H9 (cell line): ENCODE measurements around the gene LRRC55. TPM values are rescaled to one million over a fixed set of nuclear protein-coding genes. Genes with fewer than 3 reads are reported as not detected.

Source experiments
- DNase-seq: peaks from one replicate; pipeline ENCODE4 v3.0.0-alpha.2; 2017
- H2AFZ ChIP-seq: one replicate; pipeline ENCODE4 v1.6.1; 2013; ENCODE audit warnings: mild to moderate bottlenecking, low read length, control low read depth, moderate library complexity
- H2AK5ac ChIP-seq: 2 replicates; pipeline ENCODE4 v1.6.1; 2013; ENCODE audit warnings: low read length, control low read depth, mixed read lengths; ENCODE audit not compliant: insufficient read length
- H2BK120ac ChIP-seq: one replicate; pipeline ENCODE4 v1.6.1; 2013; ENCODE audit warnings: low read depth, mild to moderate bottlenecking, low read length, control low read depth, inconsistent platforms; ENCODE audit not compliant: poor library complexity, severe bottlenecking
- H2BK12ac ChIP-seq: 2 replicates; pipeline ENCODE4 v1.6.1; 2013; ENCODE audit warnings: low read length, control low read depth, mixed read lengths, low read depth; ENCODE audit not compliant: insufficient read length
- H2BK15ac ChIP-seq: 2 replicates; pipeline ENCODE4 v1.6.1; 2013; ENCODE audit warnings: low read depth, low read length, control low read depth
- H2BK20ac ChIP-seq: one replicate; pipeline ENCODE4 v1.6.1; 2013; ENCODE audit warnings: low read depth, mild to moderate bottlenecking, low read length, control low read depth, inconsistent platforms; ENCODE audit not compliant: poor library complexity, severe bottlenecking
- H2BK5ac ChIP-seq: 2 replicates; pipeline ENCODE4 v1.6.1; 2013; ENCODE audit warnings: low read length, control low read depth, mixed read lengths; ENCODE audit not compliant: insufficient read length
- H3K14ac ChIP-seq: 2 replicates; pipeline ENCODE4 v1.6.1; 2013; ENCODE audit warnings: low read length, control low read depth; ENCODE audit not compliant: insufficient read depth
- H3K18ac ChIP-seq: 2 replicates; pipeline ENCODE4 v1.6.1; 2013; ENCODE audit warnings: low read depth, mild to moderate bottlenecking, mixed read lengths, low read length, control low read depth; ENCODE audit not compliant: insufficient read length
- H3K23ac ChIP-seq: 2 replicates; pipeline ENCODE4 v1.6.1; 2013; ENCODE audit warnings: low read length, control low read depth, mixed read lengths, low read depth; ENCODE audit not compliant: insufficient read length
- H3K23me2 ChIP-seq: 2 replicates; pipeline ENCODE4 v1.6.1; 2013; ENCODE audit warnings: low read depth, mild to moderate bottlenecking, mixed read lengths, low read length, control low read depth; ENCODE audit not compliant: insufficient read length, poor library complexity, severe bottlenecking
- H3K27ac ChIP-seq: 2 replicates; pipeline ENCODE4 v1.5.1; 2013; ENCODE audit warnings: low read length, control low read depth, mixed read lengths, low read depth; ENCODE audit not compliant: insufficient read length
- H3K27me3 ChIP-seq: 2 replicates; pipeline ENCODE4 v1.6.1; 2013; ENCODE audit warnings: low read length, control low read depth, inconsistent platforms; ENCODE audit not compliant: insufficient read depth
- H3K4ac ChIP-seq: 2 replicates; pipeline ENCODE4 v1.6.1; 2013; ENCODE audit warnings: low read depth, mild to moderate bottlenecking, control low read depth, inconsistent platforms, low read length, moderate library complexity
- H3K4me1 ChIP-seq: 2 replicates; pipeline ENCODE4 v1.6.1; 2013; ENCODE audit warnings: low read length, control low read depth, inconsistent platforms; ENCODE audit not compliant: insufficient read depth
- H3K4me2 ChIP-seq: 2 replicates; pipeline ENCODE4 v1.6.1; 2013; ENCODE audit warnings: low read length, control low read depth, mixed read lengths; ENCODE audit not compliant: insufficient read length, insufficient read depth
- H3K56ac ChIP-seq: 2 replicates; pipeline ENCODE4 v1.6.1; 2013; ENCODE audit warnings: low read depth, mild to moderate bottlenecking, mixed read lengths, low read length, control low read depth; ENCODE audit not compliant: insufficient read length
- H3K79me1 ChIP-seq: 2 replicates; pipeline ENCODE4 v1.6.1; 2013; ENCODE audit warnings: low read depth, mild to moderate bottlenecking, moderate library complexity, low read length, control low read depth, inconsistent platforms; ENCODE audit not compliant: insufficient read depth, poor library complexity, severe bottlenecking
- H3K79me2 ChIP-seq: 2 replicates; pipeline ENCODE4 v1.6.1; 2013; ENCODE audit warnings: low read length, control low read depth, inconsistent platforms; ENCODE audit not compliant: insufficient read depth
- H3K9ac ChIP-seq: 2 replicates; pipeline ENCODE4 v1.6.1; 2013; ENCODE audit warnings: low read length, control low read depth, mixed read lengths; ENCODE audit not compliant: insufficient read length; ENCODE audit errors: extremely low read depth
- H3K9me3 ChIP-seq: one replicate; pipeline ENCODE4 v1.6.1; 2013; ENCODE audit warnings: low read depth, low read length, inconsistent platforms; ENCODE audit not compliant: control insufficient read depth
- H3T11ph ChIP-seq: one replicate; pipeline ENCODE4 v1.6.1; 2013; ENCODE audit warnings: mild to moderate bottlenecking, low read length, control low read depth, inconsistent platforms
- H4K20me1 ChIP-seq: one replicate; pipeline ENCODE4 v1.6.1; 2013; ENCODE audit not compliant: control insufficient read depth, insufficient read length, insufficient read depth
- H4K5ac ChIP-seq: 2 replicates; pipeline ENCODE4 v1.6.1; 2013; ENCODE audit warnings: low read depth, mild to moderate bottlenecking, mixed read lengths, low read length, control low read depth; ENCODE audit not compliant: insufficient read length
- H4K8ac ChIP-seq: replicated peaks from 2 replicates; pipeline ENCODE4 v1.6.1; 2013; ENCODE audit warnings: low read length, control low read depth, mixed read lengths, low read depth; ENCODE audit not compliant: insufficient read length
- H4K91ac ChIP-seq: 2 replicates; pipeline ENCODE4 v1.6.1; 2013; ENCODE audit warnings: low read depth, mild to moderate bottlenecking, moderate library complexity, mixed read lengths, low read length, control low read depth; ENCODE audit not compliant: insufficient read length
- H3K27ac Mint-ChIP-seq, 3 experiments: 2 replicates in 2 of 3; 3 replicates in 1 of 3; pipeline ENCODE4 v1.8.0; 2020 to 2021; ENCODE audit warnings: mixed read lengths in 3 of 3, mild to moderate bottlenecking in 1 of 3, moderate library complexity in 1 of 3
- H3K27me3 Mint-ChIP-seq: 2 replicates; pipeline ENCODE4 v1.8.0; 2021; ENCODE audit warnings: low read depth, mild to moderate bottlenecking, moderate library complexity, mixed read lengths
- H3K36me3 Mint-ChIP-seq, 3 experiments: 2 replicates in 2 of 3; 3 replicates in 1 of 3; pipeline ENCODE4 v1.8.0; 2020 to 2021; ENCODE audit warnings: low read depth in 3 of 3, mixed read lengths in 3 of 3; ENCODE audit not compliant: insufficient read depth in 1 of 3
- H3K4me1 Mint-ChIP-seq, 2 experiments: 2 replicates each; pipeline ENCODE4 v1.8.0; 2020; ENCODE audit warnings: mixed read lengths in 2 of 2
- H3K4me3 Mint-ChIP-seq, 2 experiments: 2 replicates in 1 of 2; 3 replicates in 1 of 2; pipeline ENCODE4 v1.8.0; 2020 to 2021; ENCODE audit warnings: mild to moderate bottlenecking in 2 of 2, mixed read lengths in 2 of 2, moderate library complexity in 1 of 2
- H3K9me3 Mint-ChIP-seq, 2 experiments: 2 replicates in 1 of 2; 3 replicates in 1 of 2; pipeline ENCODE4 v1.8.0; 2020; ENCODE audit warnings: mild to moderate bottlenecking in 2 of 2, mixed read lengths in 2 of 2, moderate library complexity in 1 of 2
- CTCF ChIP-seq: fragments of 200-600 bp; sonication (generic); conservative IDR thresholded peaks from 3 replicates; pipeline ENCODE4 v1.8.0; 2021; ENCODE audit warnings: antibody characterized with exemption, mild to moderate bottlenecking
- WGBS: extraction: QIAGEN DNeasy Blood & Tissue Kit; methylation state at CpG from one replicate; pipeline ENCODE4 v1.1.7; 2013; ENCODE audit warnings: missing lambda C conversion rate, low lambda C conversion rate, mixed read lengths; ENCODE audit not compliant: insufficient read length; ENCODE audit errors: extremely low coverage; 5-methylcytosine and 5-hydroxymethylcytosine counted together
- total RNA-seq: library from RNA; stranded (reverse); gene quantifications from 2 replicates; pipeline ENCODE4 v1.2.1, GENCODE V29; 2021

The LRRC55 gene
- total RNA-seq, 1 experiment from 2014 or later: 1.0 TPM

- H3K4me3 Mint-ChIP-seq: no peak overlapping the region
- no peak overlapping the region for H3K18ac ChIP-seq
- no peak overlapping the region for H4K5ac ChIP-seq
- peak overlapping the region in 1 of 3 experiments; percentile 40; a peak in 1 of 7 replicates for H3K27ac Mint-ChIP-seq
- no CpG with 5 or more reads among the region's 5 CpGs for WGBS
- no peak overlapping the region for H2BK120ac ChIP-seq
- H2AK5ac ChIP-seq: no peak overlapping the region
- no peaks in the 10 kb centered on the region for H3K36me3 Mint-ChIP-seq
- H3K79me1 ChIP-seq: no peaks in the 10 kb centered on the region
- H3T11ph ChIP-seq: no peak overlapping the region
- H3K9ac ChIP-seq: no peak overlapping the region
- H2BK5ac ChIP-seq: no peak overlapping the region
- no peaks in the 10 kb centered on the region for H4K20me1 ChIP-seq
- no peak overlapping the region for H3K56ac ChIP-seq
- H2BK20ac ChIP-seq: no peak overlapping the region
- H3K9me3 Mint-ChIP-seq: no peaks in the 10 kb centered on the region; a peak in 1 of 5 replicates
- H2BK12ac ChIP-seq: no peak overlapping the region
- H3K27ac ChIP-seq: no peak overlapping the region
- no peak overlapping the region for H2BK15ac ChIP-seq
- no peak overlapping the region for H3K4ac ChIP-seq
- peaks cover 2% of the 10 kb centered on the region; the same call in 1 of the 2 replicates for H3K27me3 Mint-ChIP-seq
- no peak for DNase-seq
- H3K9me3 ChIP-seq: no peaks in the 10 kb centered on the region
- H3K4me1 Mint-ChIP-seq: peaks cover 0 to 3% of the 10 kb centered on the region in 2 experiments; a peak in 1 of 4 replicates
- H4K91ac ChIP-seq: no peak overlapping the region
- no peaks in the 10 kb centered on the region for H3K4me1 ChIP-seq
- no peaks in the 10 kb centered on the region for H3K79me2 ChIP-seq
- H2AFZ ChIP-seq: no peak overlapping the region
- H3K23ac ChIP-seq: no peak overlapping the region
- no peak overlapping the region for H3K14ac ChIP-seq
- no peaks in the 10 kb centered on the region for H3K23me2 ChIP-seq
- no peak overlapping the region for H3K4me2 ChIP-seq
- TF ChIP-seq CTCF: peak; percentile 45
- H3K27me3 ChIP-seq: no peaks in the 10 kb centered on the region
- no peak overlapping the region for H4K8ac ChIP-seq
Measured at GRCh38 chr11:57144075-57144474, 37.7 kb upstream of the LRRC55 start.
